Fibroblast of skin of abdomen (primary cell): Measurements from ENCODE around the gene FGF4. TPM values are rescaled to one million over a fixed set of nuclear protein-coding genes. Genes with fewer than 3 reads are reported as not detected.

Experiments
- DNase-seq: peaks from one replicate; pipeline ENCODE4 v3.0.0-alpha.2; 2013
- polyA plus RNA-seq, 2 experiments: library from polyadenylated mRNA; unstranded; fragments of 120-200 nt; gene quantifications; one replicate each; pipeline ENCODE4 v1.2.1, GENCODE V29; 2013; ENCODE audit not compliant: insufficient read length in 2 of 2

Gene FGF4
- polyA plus RNA-seq (2013, experiment 1 of 2; ENCODE audit: insufficient read length), result not detected
- 0.02 TPM for polyA plus RNA-seq (2013, experiment 2 of 2; ENCODE audit: insufficient read length)

GRCh38 chr11:69775163-69775755 lies at the start of gene FGF4:
FGF4 (minus strand) TSS chr11:69775341; CDS start chr11:69775084, 257 bp downstream.
- no peak for DNase-seq

- no peak for DNase-seq
Measured at GRCh38 chr11:69823641-69824265, 48.6 kb upstream of the FGF4 start.

GRCh38 chr11:69822676-69823494 lies 47.7 kb upstream of the FGF4 start:
- no peak for DNase-seq

GRCh38 chr11:69821511-69822040 lies 46.4 kb upstream of the FGF4 start:
- DNase-seq, result no peak

GRCh38 chr11:69820441-69820840 lies 45.3 kb upstream of the FGF4 start:
- DNase-seq, result no peak

- DNase-seq, result no peak
Measured at GRCh38 chr11:69819541-69820070, 44.5 kb upstream of the FGF4 start.

- DNase-seq, result no peak
Measured at GRCh38 chr11:69818603-69819441, 43.7 kb upstream of the FGF4 start, which contains the start of gene FGF3. FGF3 (minus strand) TSS chr11:69819416; CDS start chr11:69818933, 483 bp downstream.

- no peak for DNase-seq
Measured at GRCh38 chr11:69818231-69818602, 43.1 kb upstream of the FGF4 start.

GRCh38 chr11:69817265-69818230 lies 42.4 kb upstream of the FGF4 start:
- no peak for DNase-seq

GRCh38 chr11:69816671-69817070 lies 41.5 kb upstream of the FGF4 start:
- DNase-seq, result no peak

- no peak for DNase-seq
Measured at GRCh38 chr11:69815973-69816372, 40.8 kb upstream of the FGF4 start.

- no peak for DNase-seq
Measured at GRCh38 chr11:69814902-69815301, 39.8 kb upstream of the FGF4 start.

GRCh38 chr11:69814411-69814810 lies 39.3 kb upstream of the FGF4 start:
- DNase-seq, result no peak

- no peak for DNase-seq
Measured at GRCh38 chr11:69813839-69814238, 38.7 kb upstream of the FGF4 start.

GRCh38 chr11:69812946-69813345 lies 37.8 kb upstream of the FGF4 start:
- DNase-seq, result no peak

- no peak for DNase-seq
Measured at GRCh38 chr11:69812256-69812655, 37.1 kb upstream of the FGF4 start.

- DNase-seq, result no peak
Measured at GRCh38 chr11:69811431-69811830, 36.3 kb upstream of the FGF4 start.

GRCh38 chr11:69810289-69811118 lies 35.4 kb upstream of the FGF4 start:
- DNase-seq, result no peak

GRCh38 chr11:69808667-69809086 lies 33.5 kb upstream of the FGF4 start:
- peak; percentile 61 for DNase-seq
